B cell (primary cell): Measurements from ENCODE around the gene TECTB. TPM values are rescaled to one million over a fixed set of nuclear protein-coding genes. Genes with fewer than 3 reads are reported as not detected.

Source experiments
- ATAC-seq: fragments of 200-7000 bp; cut with Tn5 transposase; one replicate; pipeline ENCODE4 v1.10.0; 2021; ENCODE audit warnings: low read depth, mild to moderate bottlenecking, moderate number of reproducible peaks, moderate library complexity
- CTCF ChIA-PET: fragments of 350-600 bp; sonication (Branson Sonifier 250); formaldehyde crosslinking; loops from one replicate; lab custom pipeline; 2021; ENCODE audit warnings: antibody characterized with exemption, inconsistent platforms; lab: Charles Lee
- POLR2A ChIA-PET: fragments of 350-600 bp; sonication (Branson Sonifier 250); formaldehyde crosslinking; loops from one replicate; lab custom pipeline; 2021; ENCODE audit warnings: antibody characterized with exemption; lab: Charles Lee
- DNase-seq: peaks from one replicate; pipeline ENCODE4 v3.0.0; 2013
- H2AFZ ChIP-seq: 2 replicates; pipeline ENCODE4 v1.6.1; 2012; ENCODE audit warnings: mild to moderate bottlenecking, low read depth, low read length; ENCODE audit not compliant: insufficient read depth, poor library complexity, severe bottlenecking
- H3K27ac ChIP-seq, 2 donors: 1 replicate in 1 of 2; 2 replicates in 1 of 2; pipeline ENCODE4 v1.5.1; 2012 to 2013; ENCODE audit warnings: low read length in 2 of 2, mild to moderate bottlenecking in 2 of 2, moderate library complexity in 1 of 2
- H3K27me3 ChIP-seq, 4 experiments: fragments of 200-600 bp in 1 of 4; sonication (generic) in 1 of 4; replicated peaks in 1 of 4; 1 replicate in 2 of 4; 2 replicates in 2 of 4; pipeline versions ENCODE4 v1.6.1 to v1.7.0; 2013 to 2016; ENCODE audit warnings: low read length in 3 of 4, mild to moderate bottlenecking in 2 of 4, mixed read lengths in 1 of 4, moderate library complexity in 1 of 4; ENCODE audit not compliant: insufficient read depth in 4 of 4, control insufficient read depth in 3 of 4; ENCODE audit errors: control extremely low read depth in 1 of 4
- H3K36me3 ChIP-seq, 2 experiments: replicated peaks in 1 of 2; 1 replicate in 1 of 2; 2 replicates in 1 of 2; pipeline versions ENCODE4 v1.6.1 to v1.7.1; 2013; ENCODE audit warnings: low read length in 1 of 2; ENCODE audit not compliant: insufficient read depth in 2 of 2, control insufficient read depth in 1 of 2; ENCODE audit errors: control extremely low read depth in 1 of 2, extremely low read depth in 1 of 2
- H3K4me1 ChIP-seq, 2 donors: fragments of 200-600 bp in 1 of 2; sonication (generic) in 1 of 2; 1 replicate in 1 of 2; 2 replicates in 1 of 2; pipeline versions ENCODE4 v1.5.1 to v1.6.1; 2013 to 2017; ENCODE audit warnings: low read length in 2 of 2; ENCODE audit not compliant: control insufficient read depth in 2 of 2, insufficient read depth in 2 of 2
- H3K4me2 ChIP-seq: replicated peaks from 2 replicates; pipeline ENCODE3; 2012; ENCODE audit warnings: mild to moderate bottlenecking, low read depth, low read length; ENCODE audit not compliant: poor library complexity, severe bottlenecking
- H3K4me3 ChIP-seq, 5 experiments: fragments of 200-600 bp in 1 of 5; sonication (generic) in 1 of 5; 1 replicate in 3 of 5; 2 replicates in 2 of 5; pipeline versions ENCODE4 v1.5.1 to v1.7.0; 2011 to 2016; ENCODE audit warnings: low read length in 4 of 5, mild to moderate bottlenecking in 4 of 5, low read depth in 2 of 5, control low read depth in 1 of 5, moderate library complexity in 1 of 5; ENCODE audit not compliant: insufficient read depth in 1 of 5; ENCODE audit errors: control extremely low read depth in 1 of 5, extremely low read depth in 1 of 5
- H3K79me2 ChIP-seq: fragments of 200-600 bp; sonication (generic); one replicate; pipeline ENCODE4 v1.6.0; 2016; ENCODE audit warnings: low read length; ENCODE audit not compliant: control insufficient read depth, insufficient read depth
- H3K9ac ChIP-seq: fragments of 200-600 bp; sonication (generic); 2 replicates; pipeline ENCODE4 v1.6.1; 2017; ENCODE audit warnings: mild to moderate bottlenecking, low read length, moderate library complexity
- H3K9me3 ChIP-seq, 3 donors: one replicate each; pipeline versions ENCODE4 v1.6.1 to v1.7.1; 2013; ENCODE audit warnings: low read length in 2 of 3; ENCODE audit not compliant: control insufficient read depth in 2 of 3, insufficient read depth in 1 of 3; ENCODE audit errors: control extremely low read depth in 1 of 3
- H4K20me1 ChIP-seq: 2 replicates; pipeline ENCODE4 v1.6.0; 2012; ENCODE audit warnings: mild to moderate bottlenecking, low read length; ENCODE audit not compliant: insufficient read depth, control insufficient read depth, poor library complexity, severe bottlenecking
- H3K27ac Mint-ChIP-seq: one replicate; pipeline ENCODE4 v1.8.0; 2021; ENCODE audit warnings: mixed read lengths
- H3K27me3 Mint-ChIP-seq: one replicate; pipeline ENCODE4 v1.8.0; 2021; ENCODE audit warnings: mixed read lengths
- H3K4me1 Mint-ChIP-seq: one replicate; pipeline ENCODE4 v1.8.0; 2021; ENCODE audit warnings: mixed read lengths
- H3K4me3 Mint-ChIP-seq: one replicate; pipeline ENCODE4 v1.8.0; 2021; ENCODE audit warnings: mixed read lengths
- H3K9me3 Mint-ChIP-seq: one replicate; pipeline ENCODE4 v1.8.0; 2022; ENCODE audit warnings: mixed read lengths; ENCODE audit not compliant: insufficient read depth
- CTCF ChIP-seq: fragments of 200-600 bp; IDR thresholded peaks from one replicate; pipeline ENCODE4 v1.8.0; 2022; ENCODE audit warnings: antibody characterized with exemption, mild to moderate bottlenecking
- EZH2 ChIP-seq: IDR thresholded peaks from 2 replicates; pipeline ENCODE4 v1.6.1; 2012; ENCODE audit warnings: borderline replicate concordance, low read depth, mild to moderate bottlenecking, moderate library complexity, low read length; ENCODE audit not compliant: insufficient read depth, poor library complexity, severe bottlenecking
- WGBS: methylation state at CpG from one replicate; pipeline ENCODE4 v1.1.5; 2013; ENCODE audit warnings: missing lambda C conversion rate; ENCODE audit not compliant: insufficient coverage; 5-methylcytosine and 5-hydroxymethylcytosine counted together
- intact Hi-C: fragments of 100-400 bp; cut with micrococcal nuclease; formaldehyde crosslinking; loops from one replicate; pipeline ENCODE4 v1.10.0; 2022
- polyA plus RNA-seq: library from polyadenylated mRNA; depleted of rRNA; stranded (reverse); fragments of >200 nt; gene quantifications from 2 replicates; pipeline ENCODE4 v1.2.3, GENCODE V29; 2012
- total RNA-seq, 2 donors: library from RNA; stranded (reverse); fragments of 120-200 nt in 1 of 2; gene quantifications; 1 replicate in 1 of 2; 2 replicates in 1 of 2; pipeline versions ENCODE4 v1.2.3 to v1.2.4, GENCODE V29; 2013 to 2022

TECTB gene
- total and polyA plus RNA-seq, 2 donors (not counting 1 experiment from before 2014, with no cell fraction given): not detected

- no peak overlapping the region for H3K4me3 ChIP-seq
- no peak overlapping the region for H3K4me2 ChIP-seq
- Mint-ChIP-seq H3K9me3 (no peaks in the 10 kb centered on the region), H3K4me1 (no peaks in the 10 kb centered on the region), H3K27me3 (no peaks in the 10 kb centered on the region), H3K4me3 (no peak overlapping the region), H3K27ac (no peak overlapping the region)
- TF ChIP-seq CTCF: no peak
- TF ChIP-seq EZH2: no peak
- H3K4me1 ChIP-seq: no peaks in the 10 kb centered on the region
- no peaks in the 10 kb centered on the region for H3K79me2 ChIP-seq
- ChIA-PET POLR2A (no interaction called here), CTCF (no interaction called here)
- intact Hi-C loops: no loop called here
- no peak overlapping the region for H3K27ac ChIP-seq
- DNase-seq (no peak), ATAC-seq (no peak)
- no peak overlapping the region for H3K9ac ChIP-seq
- H3K36me3 ChIP-seq: no peaks in the 10 kb centered on the region
- WGBS: 90% methylated on average over 6 of the region's 8 CpGs
- H3K9me3 ChIP-seq: peaks cover 0 to 4% (median 0%) of the 10 kb centered on the region in 3 donors
- H4K20me1 ChIP-seq: no peaks in the 10 kb centered on the region
- H2AFZ ChIP-seq: no peak overlapping the region
- no peaks in the 10 kb centered on the region for H3K27me3 ChIP-seq
Observed at GRCh38 chr10:112351146-112351545, 67.9 kb downstream of the TECTB start.

GRCh38 chr10:112352044-112352443 is 68.8 kb downstream of the TECTB start:
- intact Hi-C loops: no loop called here
- Histone ChIP-seq H3K4me1 (no peaks in the 10 kb centered on the region), H3K4me3 (no peak overlapping the region), H2AFZ (no peak overlapping the region), H3K79me2 (no peaks in the 10 kb centered on the region), H3K36me3 (no peaks in the 10 kb centered on the region), H3K27ac (no peak overlapping the region), H3K9ac (no peak overlapping the region), H3K4me2 (no peak overlapping the region), H3K9me3 (peaks cover 0 to 4% (median 0%) of the 10 kb centered on the region in 3 donors), H4K20me1 (no peaks in the 10 kb centered on the region), H3K27me3 (no peaks in the 10 kb centered on the region)
- no CpG with 5 or more reads among the region's 3 CpGs for WGBS
- TF ChIP-seq CTCF (no peak), EZH2 (no peak)
- Mint-ChIP-seq H3K27ac (no peak overlapping the region), H3K27me3 (no peaks in the 10 kb centered on the region), H3K4me1 (no peaks in the 10 kb centered on the region), H3K4me3 (no peak overlapping the region), H3K9me3 (no peaks in the 10 kb centered on the region)
- DNase-seq: no peak
- ChIA-PET POLR2A (no interaction called here), CTCF (no interaction called here)
- no peak for ATAC-seq
